Measurements from ENCODE around the gene NSG1.

- TF ChIP-seq CTCF (IDR thresholded peaks at IDR 0.05; ENCODE audit: low read length) (no peak), EZH2 (optimal IDR thresholded peaks at IDR 0.05; ENCODE audit: low read depth, low read length) (no peak), EZH2phosphoT487 (IDR thresholded peaks at IDR 0.05; ENCODE audit: low read length) (no peak)
Observed at GRCh38 chr4:4436244-4436823, 49.4 kb downstream of the NSG1 start.

All from MM.1S (cell line).